Astrocyte of the spinal cord (primary cell): ENCODE data around the gene LGI4.

ENCODE experiments used
- DNase-seq: peaks from one replicate; pipeline ENCODE4 v3.0.0; 2011; ENCODE audit warnings: low read depth, low spot score
- H3K4me3 ChIP-seq: 2 replicates; pipeline ENCODE4 v1.5.1; 2011; ENCODE audit warnings: low read depth, mild to moderate bottlenecking, low read length, moderate library complexity
- in situ Hi-C: cut with HindIII; loops from 2 replicates; pipeline ENCODE4 v1.10.0; 2017; ENCODE audit warnings: low sequenced_read_pairs
- TF ChIP-seq, protein P1 (sequence below): IDR thresholded peaks from 2 replicates; pipeline ENCODE4 v1.5.1; 2012; ENCODE audit warnings: low read depth, mild to moderate bottlenecking, low read length, inconsistent platforms

LGI4 gene

DNA sequence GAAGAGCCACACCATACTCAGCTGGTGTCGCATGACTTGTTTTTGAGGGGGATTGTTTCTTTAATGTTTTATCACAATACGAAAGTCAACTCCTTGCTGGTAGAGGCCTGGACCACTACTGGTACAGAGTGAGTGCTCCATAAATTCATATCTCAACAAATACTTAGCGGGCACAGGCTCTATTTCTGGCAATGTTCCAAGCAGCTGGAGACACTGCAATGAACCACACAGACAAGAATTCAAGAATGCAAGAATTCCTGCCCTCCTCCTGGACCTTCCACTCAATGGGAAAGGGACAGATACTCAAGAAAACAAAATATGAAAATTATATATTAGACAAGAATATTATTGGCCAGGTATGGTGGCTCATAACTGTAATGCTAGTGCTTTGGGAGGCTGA is 14.6 kb upstream of the LGI4 start:
- H3K4me3 ChIP-seq, result no peak overlapping the region
- TF ChIP-seq, protein P1, sequence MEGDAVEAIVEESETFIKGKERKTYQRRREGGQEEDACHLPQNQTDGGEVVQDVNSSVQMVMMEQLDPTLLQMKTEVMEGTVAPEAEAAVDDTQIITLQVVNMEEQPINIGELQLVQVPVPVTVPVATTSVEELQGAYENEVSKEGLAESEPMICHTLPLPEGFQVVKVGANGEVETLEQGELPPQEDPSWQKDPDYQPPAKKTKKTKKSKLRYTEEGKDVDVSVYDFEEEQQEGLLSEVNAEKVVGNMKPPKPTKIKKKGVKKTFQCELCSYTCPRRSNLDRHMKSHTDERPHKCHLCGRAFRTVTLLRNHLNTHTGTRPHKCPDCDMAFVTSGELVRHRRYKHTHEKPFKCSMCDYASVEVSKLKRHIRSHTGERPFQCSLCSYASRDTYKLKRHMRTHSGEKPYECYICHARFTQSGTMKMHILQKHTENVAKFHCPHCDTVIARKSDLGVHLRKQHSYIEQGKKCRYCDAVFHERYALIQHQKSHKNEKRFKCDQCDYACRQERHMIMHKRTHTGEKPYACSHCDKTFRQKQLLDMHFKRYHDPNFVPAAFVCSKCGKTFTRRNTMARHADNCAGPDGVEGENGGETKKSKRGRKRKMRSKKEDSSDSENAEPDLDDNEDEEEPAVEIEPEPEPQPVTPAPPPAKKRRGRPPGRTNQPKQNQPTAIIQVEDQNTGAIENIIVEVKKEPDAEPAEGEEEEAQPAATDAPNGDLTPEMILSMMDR, result no peak
- no peak for DNase-seq
- in situ Hi-C loops, result no loop called here

DNA sequence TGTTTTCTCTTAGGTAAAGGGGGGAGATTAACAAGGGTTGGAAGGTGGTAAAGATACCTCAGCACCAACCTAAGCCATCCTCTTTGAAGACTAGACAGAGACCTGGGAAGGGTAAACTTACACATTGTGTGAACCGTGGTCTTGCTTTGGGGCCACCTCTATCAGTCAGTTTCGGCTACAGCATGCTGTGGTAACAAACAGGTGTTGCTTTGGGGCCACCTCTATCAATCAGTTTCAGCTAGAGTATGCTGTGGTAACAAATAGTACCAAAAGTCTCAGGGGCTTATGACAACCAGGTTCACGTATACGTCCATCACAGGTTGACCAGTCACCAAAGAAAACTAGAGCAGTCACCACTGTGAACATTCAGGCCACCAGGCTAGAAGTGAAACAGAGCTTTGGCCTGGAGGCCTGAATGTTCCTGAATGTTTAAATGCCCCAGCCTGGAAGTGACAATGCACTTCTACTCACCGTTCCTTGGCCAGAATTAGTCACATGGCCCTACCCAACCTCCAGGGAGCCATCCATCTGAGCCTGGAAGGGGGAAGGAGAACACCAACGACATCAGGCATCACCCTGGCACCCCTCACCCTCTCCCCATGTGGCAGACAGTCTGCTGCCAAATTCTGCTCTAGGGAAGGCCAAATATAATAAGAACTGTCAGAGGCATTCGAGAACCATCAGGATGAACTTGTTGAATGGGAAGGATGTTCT is 12.0 kb upstream of the LGI4 start:
- DNase-seq, result no peak
- no peak overlapping the region for H3K4me3 ChIP-seq
- in situ Hi-C loops, result no loop called here
- TF ChIP-seq, protein P1, result no peak

DNA sequence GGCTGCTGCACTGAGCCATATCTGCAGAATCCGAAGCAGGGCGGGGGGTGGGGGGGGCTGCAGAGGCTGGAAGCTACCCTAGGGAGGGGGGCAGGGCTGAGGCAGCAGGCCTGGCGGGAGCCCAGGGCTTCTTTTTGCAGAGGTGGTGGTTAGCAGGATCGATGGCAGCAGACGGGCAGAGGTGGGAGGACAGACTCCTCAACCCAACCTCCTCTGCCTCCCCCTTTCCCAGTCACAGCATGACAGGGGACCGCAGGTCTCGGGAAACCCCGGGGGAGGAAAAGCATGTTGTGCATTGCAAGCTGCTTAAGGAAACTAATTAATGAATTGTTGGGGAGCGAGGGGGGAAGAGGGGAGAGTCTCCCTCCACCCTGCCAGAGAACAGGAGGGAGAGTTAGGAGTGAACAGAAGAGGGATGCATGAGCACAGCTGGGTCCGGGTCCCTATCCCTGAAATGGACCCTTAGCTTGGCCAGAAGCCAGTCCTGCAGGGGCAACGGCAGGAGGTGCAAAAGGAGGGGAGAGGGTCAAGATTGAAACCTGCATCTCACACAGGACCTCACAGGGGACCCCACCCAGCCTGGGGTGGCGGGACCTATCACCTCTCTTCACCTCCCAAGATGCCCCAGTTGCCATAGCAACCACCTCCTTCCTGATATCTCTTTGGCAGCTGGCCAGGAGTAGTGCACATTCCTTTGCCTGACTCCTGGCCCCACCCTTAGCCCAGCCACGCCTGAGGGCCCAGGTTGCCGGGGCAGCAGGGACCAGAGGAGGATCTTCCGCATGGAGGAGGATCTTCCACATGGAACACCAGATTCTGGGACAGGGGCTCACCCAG is 10.0 kb upstream of the LGI4 start:
- in situ Hi-C loops, result no loop called here
- TF ChIP-seq, protein P1, result no peak
- DNase-seq, result no peak
- no peak overlapping the region for H3K4me3 ChIP-seq

DNA sequence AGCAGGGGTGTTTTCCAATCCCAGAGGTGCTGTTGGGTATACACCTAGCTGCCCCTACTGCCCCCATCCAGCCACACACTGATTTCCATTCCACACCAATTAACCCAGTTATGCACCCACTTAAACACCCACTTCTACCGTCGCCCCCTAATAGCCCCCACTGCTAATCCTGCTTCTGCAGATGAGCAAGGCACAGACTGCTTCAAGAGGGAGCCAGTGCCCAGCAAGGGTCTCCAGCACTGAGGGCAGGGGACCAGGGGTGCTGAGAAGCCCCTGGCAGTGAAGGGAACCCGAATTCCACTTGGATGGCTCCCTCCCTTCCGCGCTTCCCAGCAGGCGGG is 9.4 kb upstream of the LGI4 start:
- TF ChIP-seq, protein P1, result no peak
- H3K4me3 ChIP-seq, result no peak overlapping the region
- in situ Hi-C loops, result no loop called here
- DNase-seq, result no peak

DNA sequence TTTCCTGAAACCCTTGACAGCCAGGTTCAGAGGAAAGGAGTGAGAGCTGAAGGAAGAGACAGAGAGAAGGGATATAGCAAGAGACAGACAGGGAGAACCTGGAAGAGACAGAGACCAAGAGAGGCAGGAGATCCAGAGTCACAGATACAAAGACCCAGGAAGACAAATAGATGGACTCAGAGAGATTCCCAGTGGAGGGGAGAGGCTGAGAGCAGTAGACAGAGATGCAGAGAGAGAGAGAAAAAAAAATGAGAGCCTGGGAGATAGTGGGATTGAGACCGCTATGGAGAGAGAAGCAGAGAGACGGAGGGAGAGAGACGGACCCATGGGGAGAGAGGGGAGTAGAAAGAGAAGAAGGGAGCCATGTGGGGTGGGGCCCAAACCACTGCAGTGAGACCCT is 9.0 kb upstream of the LGI4 start:
- in situ Hi-C loops, result no loop called here
- H3K4me3 ChIP-seq, result no peak overlapping the region
- TF ChIP-seq, protein P1, result no peak
- no peak for DNase-seq

DNA sequence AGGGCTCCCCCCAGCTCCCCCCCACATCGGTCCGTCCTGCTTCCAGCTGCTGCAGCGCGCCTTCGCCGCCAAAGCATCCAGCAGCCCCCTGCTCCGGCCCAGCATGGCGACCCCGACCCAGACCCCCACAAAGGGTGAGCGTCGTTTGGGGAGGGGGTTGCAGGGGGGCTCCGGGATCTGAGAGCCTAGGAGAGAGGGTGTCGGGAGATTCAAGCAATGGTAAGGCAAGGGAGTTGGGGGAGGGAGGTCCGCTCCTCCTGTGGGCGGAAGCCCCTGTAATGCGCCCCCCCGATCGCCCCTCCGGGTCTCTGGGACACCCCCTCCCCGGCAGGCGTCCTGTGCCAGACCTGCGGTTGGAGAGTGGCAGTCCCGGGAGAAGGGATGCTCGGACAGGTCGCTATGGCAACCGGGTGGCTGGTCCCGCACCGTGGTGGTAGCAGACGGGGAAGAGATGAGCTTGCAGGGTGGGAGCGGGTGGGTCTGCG is 8.4 kb upstream of the LGI4 start, which contains the start of gene FXYD7:
FXYD7 (plus strand) TSS at position 25 of the 485 bp plus-strand sequence; CDS start at position 104, 79 bp downstream.
- DNase-seq, result no peak
- no peak within 1 kb of the TSS for H3K4me3 ChIP-seq
- in situ Hi-C loops, result no loop called here
- TF ChIP-seq, protein P1, result no peak
